A549 (cell line): ENCODE data around the gene ARSD. TPM values are rescaled to one million over a fixed set of nuclear protein-coding genes. Genes with fewer than 3 reads are reported as not detected.

ENCODE experiments used
- ATAC-seq, 2 experiments: fragments of 200-7000 bp in 1 of 2; fragments of >200 bp in 1 of 2; cut with Nextera tagmentation in 1 of 2; cut with Tn5 transposase in 1 of 2; 3 replicates each; pipeline versions ENCODE4 v1.8.0 to v1.9.1; 2018 to 2020; ENCODE audit warnings: mild to moderate bottlenecking in 1 of 2, moderate library complexity in 1 of 2
- CTCF ChIA-PET: fragments of 300-600 bp; sonication (Branson Sonifier 250); formaldehyde crosslinking; extraction: SDS; loops from one replicate; lab custom pipeline; 2021; ENCODE audit warnings: antibody characterized with exemption, inconsistent platforms; lab: Yijun Ruan, JAX
- POLR2A ChIA-PET: fragments of 350-600 bp; formaldehyde crosslinking; extraction: SDS; loops from one replicate; lab custom pipeline; 2021; ENCODE audit warnings: antibody characterized with exemption, inconsistent platforms; lab: Yijun Ruan, JAX
- DNase-seq, 2 experiments: peaks; one replicate each; pipeline versions ENCODE4 v3.0.0 to v3.0.0-alpha.2; 2011 to 2016; ENCODE audit warnings: low read depth in 1 of 2, low spot score in 1 of 2
- FAIRE-seq: peaks from 2 replicates; lab custom pipeline; 2011; peaks lifted over from hg19 to GRCh38; lab: Jason Lieb, UNC
- H3K27ac ChIP-seq, 2 experiments: fragments of >200 bp; sonication (Bioruptor Twin); formaldehyde crosslinking; 3 replicates each; pipeline ENCODE4 v1.5.1; 2016 to 2017
- H3K4me1 ChIP-seq: fragments of >200 bp; sonication (Bioruptor Twin); formaldehyde crosslinking; 3 replicates; pipeline ENCODE4 v1.6.1; 2016
- H3K4me2 ChIP-seq: fragments of >200 bp; sonication (Bioruptor Twin); formaldehyde crosslinking; 3 replicates; pipeline ENCODE4 v1.6.1; 2016
- H3K4me3 ChIP-seq: fragments of >200 bp; sonication (Bioruptor Twin); formaldehyde crosslinking; 3 replicates; pipeline ENCODE4 v1.5.1; 2016
- H3K9me3 ChIP-seq: fragments of >200 bp; sonication (Bioruptor Twin); formaldehyde crosslinking; 3 replicates; pipeline ENCODE4 v1.6.1; 2016
- ATOH8 ChIP-seq: fragments of 250-450 bp; sonication (Bioruptor Pico); IDR thresholded peaks from 2 replicates; pipeline ENCODE4 v1.5.0; 2020; ENCODE audit warnings: low read depth, mild to moderate bottlenecking, moderate library complexity
- BCL3 ChIP-seq: fragments of >200 bp; sonication (Bioruptor Twin); formaldehyde crosslinking; IDR thresholded peaks from 3 replicates; pipeline ENCODE4 v1.6.1; 2016
- CHD4 ChIP-seq: fragments of 200-600 bp; sonication (generic); IDR thresholded peaks from 2 replicates; pipeline ENCODE4 v1.6.1; 2016; ENCODE audit warnings: antibody characterized with exemption, mild to moderate bottlenecking, borderline replicate concordance
- CTCF ChIP-seq: fragments of >200 bp; sonication (Bioruptor Twin); formaldehyde crosslinking; IDR thresholded peaks from 3 replicates; pipeline ENCODE4 v1.5.1; 2016
- ESRRA ChIP-seq: fragments of 150-350 bp; IDR thresholded peaks from 2 replicates; pipeline ENCODE4 v1.6.1; 2014; ENCODE audit warnings: mild to moderate bottlenecking, low read length, borderline replicate concordance
- FOSL2 ChIP-seq, 2 experiments: fragments of 450-650 bp in 1 of 2; fragments of >200 bp in 1 of 2; sonication (Bioruptor Twin) in 1 of 2; formaldehyde crosslinking; IDR thresholded peaks; 2 replicates each; pipeline versions ENCODE4 v1.5.0 to v1.6.1; 2016 to 2020; ENCODE audit warnings: mild to moderate bottlenecking in 1 of 2, moderate library complexity in 1 of 2
- HOXB13 ChIP-seq: fragments of 250-450 bp; sonication (Bioruptor Pico); IDR thresholded peaks from 2 replicates; pipeline ENCODE4 v1.5.0; 2020; ENCODE audit warnings: low read depth, mild to moderate bottlenecking, moderate library complexity
- KDM5A ChIP-seq: fragments of 200-600 bp; sonication (generic); IDR thresholded peaks from 2 replicates; pipeline ENCODE4 v1.6.1; 2016; ENCODE audit warnings: antibody characterized with exemption, mild to moderate bottlenecking
- MAFK ChIP-seq: fragments of 450-650 bp; IDR thresholded peaks from 2 replicates; pipeline ENCODE4 v1.6.1; 2014; ENCODE audit not compliant: partially characterized antibody
- MAZ ChIP-seq: fragments of 150-350 bp; IDR thresholded peaks from 2 replicates; pipeline ENCODE4 v1.6.1; 2014; ENCODE audit warnings: antibody characterized with exemption, low read depth, low read length, borderline replicate concordance
- MYC ChIP-seq: IDR thresholded peaks from 2 replicates; pipeline ENCODE4 v1.6.1; 2012; ENCODE audit warnings: mild to moderate bottlenecking, inconsistent platforms, low read length, improper control_type of control experiment, borderline replicate concordance
- NFE2L2 ChIP-seq: fragments of 150-350 bp; conservative IDR thresholded peaks from 2 replicates; pipeline ENCODE4 v1.6.1; 2014; ENCODE audit warnings: low read length
- PHF8 ChIP-seq: fragments of 200-600 bp; sonication (generic); IDR thresholded peaks from 2 replicates; pipeline ENCODE4 v1.6.1; 2016; ENCODE audit warnings: low read depth, mild to moderate bottlenecking, antibody characterized with exemption, moderate library complexity, borderline replicate concordance
- SMC3 ChIP-seq: fragments of >200 bp; sonication (Bioruptor Twin); formaldehyde crosslinking; IDR thresholded peaks from 3 replicates; pipeline ENCODE4 v1.6.1; 2018; ENCODE audit warnings: inconsistent platforms
- TP53 ChIP-seq: fragments of 250-450 bp; sonication (Bioruptor Pico); IDR thresholded peaks from 2 replicates; pipeline ENCODE4 v1.5.0; 2021; ENCODE audit warnings: mild to moderate bottlenecking, moderate library complexity
- USF2 ChIP-seq: fragments of 450-650 bp; IDR thresholded peaks from 2 replicates; pipeline ENCODE4 v1.6.1; 2014; ENCODE audit warnings: antibody characterized with exemption
- ZC3H11A ChIP-seq: fragments of 450-650 bp; IDR thresholded peaks from 2 replicates; pipeline ENCODE4 v1.6.1; 2014; ENCODE audit warnings: antibody characterized with exemption, mild to moderate bottlenecking
- ZNF302 ChIP-seq: fragments of 250-450 bp; sonication (Bioruptor Pico); IDR thresholded peaks from 2 replicates; pipeline ENCODE4 v1.9.0; 2021; ENCODE audit warnings: inconsistent platforms, mild to moderate bottlenecking, moderate library complexity
- ZSCAN20 ChIP-seq: fragments of 250-450 bp; sonication (Bioruptor Pico); IDR thresholded peaks from 2 replicates; pipeline ENCODE4 v1.8.0; 2022; ENCODE audit warnings: mild to moderate bottlenecking, moderate library complexity
- WGBS: methylation state at CpG from one replicate; pipeline ENCODE4 v1.1.6; 2017; ENCODE audit errors: missing lambda C conversion rate; 5-methylcytosine and 5-hydroxymethylcytosine counted together
- polyA plus RNA-seq, 4 experiments: library from polyadenylated mRNA; depleted of rRNA in 3 of 4; stranded (reverse); fragments of >200 nt; fragmentation: RNase III in 1 of 4; extraction: RNeasy Plus Mini Kit Qiagen cat#74134 plus additional on column Dnase treatment in 1 of 4; gene quantifications; 2 replicates in 3 of 4; 3 replicates in 1 of 4; pipeline ENCODE4 v1.2.3, GENCODE V29; 2011 to 2017

The ARSD gene
- polyA plus RNA-seq, 2 of the 4 experiments (the other 2 are of a cell fraction): 9.9 to 17.4 TPM

- H3K27ac ChIP-seq: no peak overlapping the region
- ATAC-seq (no peak), FAIRE-seq (no peak), DNase-seq (no peak)
- no peaks in the 10 kb centered on the region for H3K9me3 ChIP-seq
- 81% methylated on average over 6 of the region's 6 CpGs for WGBS
- no peak overlapping the region for H3K4me3 ChIP-seq
- POLR2A ChIA-PET: no interaction called here
- CTCF ChIA-PET: interaction anchor here (0.6 kb wide), 1 partner anchor 80 kb away, joined by 5 read pairs; no protein-coding TSS in a partner anchor
- peaks cover 8% of the 10 kb centered on the region for H3K4me1 ChIP-seq
- H3K4me2 ChIP-seq: no peak overlapping the region
- TF ChIP-seq CTCF (no peak), SMC3 (no peak), PHF8 (no peak), MYC (no peak)
Measured at GRCh38 chrX:2969021-2969420, 39.9 kb upstream of the ARSD start.

GRCh38 chrX:2967998-2968909 lies 39.1 kb upstream of the ARSD start:
- DNase-seq: no peak
- FAIRE-seq: no peak
- H3K4me3 ChIP-seq: no peak overlapping the region
- TF ChIP-seq USF2 (no peak), ZNF302 (no peak), MAFK (no peak), HOXB13 (CRISPR knock-in tag) (no peak), NFE2L2 (no peak), TP53 (CRISPR knock-in tag) (no peak), BCL3 (no peak)
- TF ChIP-seq, all 56 proteins: peak for 0
- Histone ChIP-seq H3K9me3 (no peaks in the 10 kb centered on the region), H3K4me1 (peaks cover 11% of the 10 kb centered on the region), H3K27ac (no peak overlapping the region), H3K4me2 (no peak overlapping the region)
- ChIA-PET CTCF (no interaction called here), POLR2A (no interaction called here)
- ATAC-seq: no peak
- WGBS: 87% methylated on average over 27 of the region's 27 CpGs

GRCh38 chrX:2967584-2967983 lies 38.4 kb upstream of the ARSD start:
- peaks cover 17% of the 10 kb centered on the region for H3K4me1 ChIP-seq
- H3K4me3 ChIP-seq: no peak overlapping the region
- no peak overlapping the region for H3K4me2 ChIP-seq
- TF ChIP-seq ZNF302 (no peak), MAZ (no peak), CHD4 (no peak), KDM5A (no peak), ZC3H11A (no peak), PHF8 (no peak), ZSCAN20 (CRISPR knock-in tag) (no peak), FOSL2 (IDR thresholded peaks at IDR 0.05) (no peak), FOSL2 (CRISPR knock-in tag; IDR thresholded peaks at IDR 0.05) (no peak), ATOH8 (CRISPR knock-in tag) (no peak), ESRRA (no peak)
- no peak overlapping the region for H3K27ac ChIP-seq
- FAIRE-seq (no peak), DNase-seq (no peak), ATAC-seq (no peak)
- WGBS: 92% methylated on average over 14 of the region's 14 CpGs
- ChIA-PET CTCF (no interaction called here), POLR2A (no interaction called here)
- H3K9me3 ChIP-seq: no peaks in the 10 kb centered on the region
